GM12878 (cell line): ENCODE data around the gene CREB5. TPM values are rescaled to one million over a fixed set of nuclear protein-coding genes. Genes with fewer than 3 reads are reported as not detected.

Experiments used
- BACH1 ChIP-seq: fragments of 450-650 bp; IDR thresholded peaks from 2 replicates; pipeline ENCODE4 v1.6.1; 2017; ENCODE audit warnings: mild to moderate bottlenecking, borderline replicate concordance
- HSF1 ChIP-seq: fragments of 150-350 bp; IDR thresholded peaks from 2 replicates; pipeline ENCODE4 v1.6.1; 2014; ENCODE audit warnings: mild to moderate bottlenecking, low read depth, low read length
- MTA2 ChIP-seq: fragments of 450-650 bp; IDR thresholded peaks from 2 replicates; pipeline ENCODE4 v1.6.1; 2016; ENCODE audit warnings: low read depth, mild to moderate bottlenecking, moderate library complexity
- MYC ChIP-seq: IDR thresholded peaks from 2 replicates; pipeline ENCODE4 v1.6.1; 2011; ENCODE audit warnings: mild to moderate bottlenecking, low read length, moderate library complexity, inconsistent platforms; ENCODE audit not compliant: insufficient read depth, insufficient replicate concordance, insufficient read length, severe bottlenecking
- RAD21 ChIP-seq: IDR thresholded peaks from 2 replicates; pipeline ENCODE4 v1.6.1; 2011; ENCODE audit warnings: mild to moderate bottlenecking, low read depth, low read length, moderate library complexity; ENCODE audit not compliant: insufficient read depth
- STAT3 ChIP-seq: IDR thresholded peaks from 2 replicates; pipeline ENCODE4 v1.6.1; 2011; ENCODE audit warnings: low read depth, low read length, improper control_type of control experiment
- SUPT20H ChIP-seq: IDR thresholded peaks from 2 replicates; pipeline ENCODE4 v1.6.1; 2011; ENCODE audit warnings: low read depth, mild to moderate bottlenecking, low read length, moderate library complexity, borderline replicate concordance; ENCODE audit not compliant: control insufficient read depth
- YY1 ChIP-seq: IDR thresholded peaks from 2 replicates; pipeline ENCODE4 v1.6.1; 2011; ENCODE audit warnings: low read depth, mild to moderate bottlenecking, low read length
- ZNF622 ChIP-seq: fragments of 450-650 bp; IDR thresholded peaks from 2 replicates; pipeline ENCODE4 v1.6.1; 2017; ENCODE audit warnings: mild to moderate bottlenecking, inconsistent platforms
- ZZZ3 ChIP-seq: IDR thresholded peaks from 2 replicates; pipeline ENCODE4 v1.6.1; 2011; ENCODE audit warnings: low read depth; ENCODE audit not compliant: control insufficient read depth, insufficient read length
- polyA plus RNA-seq, 11 experiments: library from polyadenylated mRNA; depleted of rRNA in 4 of 11; unstranded in 6 of 11; stranded (reverse) in 5 of 11; fragments of >200 nt; fragmentation: Nextera tagmentation in 4 of 11; fragmentation: Illumina TruSeq in 1 of 11; extraction: Ambion mirVana in 4 of 11; extraction: Trizol in 1 of 11; gene quantifications; 1 replicate in 1 of 11; 2 replicates in 10 of 11; pipeline versions ENCODE4 v1.2.1 to v1.2.3, GENCODE V29; 2011 to 2016; ENCODE audit warnings: inconsistent platforms in 2 of 11, missing spikeins in 2 of 11, low read depth in 1 of 11
- total RNA-seq, 4 experiments: library from RNA; depleted of rRNA in 3 of 4; stranded (reverse); fragments of >200 nt in 3 of 4; fragmentation: Illumina TruSeq in 1 of 4; extraction: Trizol in 1 of 4; gene quantifications; 2 replicates each; pipeline versions ENCODE4 v1.2.1 to v1.2.3, GENCODE V29; 2013 to 2021
- TF ChIP-seq, protein P1 (sequence below): IDR thresholded peaks from 2 replicates; pipeline ENCODE4 v1.6.1; 2012; ENCODE audit warnings: mild to moderate bottlenecking, low read depth, low read length
- TF ChIP-seq, protein P2 (sequence below): IDR thresholded peaks from 2 replicates; pipeline ENCODE4 v1.6.1; 2011; ENCODE audit warnings: borderline replicate concordance, low read depth, mild to moderate bottlenecking, moderate library complexity, mixed read lengths, low read length; ENCODE audit not compliant: insufficient read depth; ENCODE audit errors: extremely low read length
- TF ChIP-seq, protein P3 (sequence below): fragments of 450-650 bp; IDR thresholded peaks from 2 replicates; pipeline ENCODE4 v1.6.1; 2018; ENCODE audit warnings: borderline replicate concordance, mild to moderate bottlenecking; ENCODE audit not compliant: partially characterized antibody
- TF ChIP-seq, protein P4 (sequence below): IDR thresholded peaks from 2 replicates; pipeline ENCODE4 v1.6.1; 2011; ENCODE audit warnings: low read depth, low read length, improper control_type of control experiment, borderline replicate concordance

Gene CREB5
- total and polyA plus RNA-seq, 10 of the 15 experiments (the other 5 are each of a cell fraction or from before 2014, with no cell fraction given): 12.9 to 74.1 (median 53.0) TPM

DNA sequence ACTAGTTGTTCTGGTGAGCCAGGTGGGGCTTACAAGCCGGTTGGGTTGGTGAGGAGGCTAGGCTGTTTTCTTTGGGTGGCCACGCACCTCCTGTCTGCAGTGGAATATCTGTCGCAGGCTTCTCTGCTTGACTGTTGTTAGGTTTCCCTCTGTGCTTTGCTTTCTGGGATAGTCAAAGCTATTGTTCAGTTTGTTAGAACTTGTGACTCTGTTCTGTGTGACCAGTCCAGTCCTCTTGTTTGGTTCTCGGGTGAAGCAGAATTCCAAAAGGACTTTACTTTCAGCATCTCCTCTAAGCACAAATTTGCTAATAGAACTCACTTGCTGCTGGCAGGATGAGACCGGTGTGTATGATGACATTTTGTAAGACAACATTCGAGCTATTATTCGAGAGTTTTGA is 105.3 kb downstream of the CREB5 start (continued):
- no peak for TF ChIP-seq RAD21
- TF ChIP-seq MTA2: no peak
- TF ChIP-seq ZZZ3: no peak
- TF ChIP-seq, protein P1, sequence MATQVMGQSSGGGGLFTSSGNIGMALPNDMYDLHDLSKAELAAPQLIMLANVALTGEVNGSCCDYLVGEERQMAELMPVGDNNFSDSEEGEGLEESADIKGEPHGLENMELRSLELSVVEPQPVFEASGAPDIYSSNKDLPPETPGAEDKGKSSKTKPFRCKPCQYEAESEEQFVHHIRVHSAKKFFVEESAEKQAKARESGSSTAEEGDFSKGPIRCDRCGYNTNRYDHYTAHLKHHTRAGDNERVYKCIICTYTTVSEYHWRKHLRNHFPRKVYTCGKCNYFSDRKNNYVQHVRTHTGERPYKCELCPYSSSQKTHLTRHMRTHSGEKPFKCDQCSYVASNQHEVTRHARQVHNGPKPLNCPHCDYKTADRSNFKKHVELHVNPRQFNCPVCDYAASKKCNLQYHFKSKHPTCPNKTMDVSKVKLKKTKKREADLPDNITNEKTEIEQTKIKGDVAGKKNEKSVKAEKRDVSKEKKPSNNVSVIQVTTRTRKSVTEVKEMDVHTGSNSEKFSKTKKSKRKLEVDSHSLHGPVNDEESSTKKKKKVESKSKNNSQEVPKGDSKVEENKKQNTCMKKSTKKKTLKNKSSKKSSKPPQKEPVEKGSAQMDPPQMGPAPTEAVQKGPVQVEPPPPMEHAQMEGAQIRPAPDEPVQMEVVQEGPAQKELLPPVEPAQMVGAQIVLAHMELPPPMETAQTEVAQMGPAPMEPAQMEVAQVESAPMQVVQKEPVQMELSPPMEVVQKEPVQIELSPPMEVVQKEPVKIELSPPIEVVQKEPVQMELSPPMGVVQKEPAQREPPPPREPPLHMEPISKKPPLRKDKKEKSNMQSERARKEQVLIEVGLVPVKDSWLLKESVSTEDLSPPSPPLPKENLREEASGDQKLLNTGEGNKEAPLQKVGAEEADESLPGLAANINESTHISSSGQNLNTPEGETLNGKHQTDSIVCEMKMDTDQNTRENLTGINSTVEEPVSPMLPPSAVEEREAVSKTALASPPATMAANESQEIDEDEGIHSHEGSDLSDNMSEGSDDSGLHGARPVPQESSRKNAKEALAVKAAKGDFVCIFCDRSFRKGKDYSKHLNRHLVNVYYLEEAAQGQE: no peak
- TF ChIP-seq, protein P2, sequence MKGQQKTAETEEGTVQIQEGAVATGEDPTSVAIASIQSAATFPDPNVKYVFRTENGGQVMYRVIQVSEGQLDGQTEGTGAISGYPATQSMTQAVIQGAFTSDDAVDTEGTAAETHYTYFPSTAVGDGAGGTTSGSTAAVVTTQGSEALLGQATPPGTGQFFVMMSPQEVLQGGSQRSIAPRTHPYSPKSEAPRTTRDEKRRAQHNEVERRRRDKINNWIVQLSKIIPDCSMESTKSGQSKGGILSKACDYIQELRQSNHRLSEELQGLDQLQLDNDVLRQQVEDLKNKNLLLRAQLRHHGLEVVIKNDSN: no peak
- no peak for TF ChIP-seq MYC
- TF ChIP-seq, protein P3, sequence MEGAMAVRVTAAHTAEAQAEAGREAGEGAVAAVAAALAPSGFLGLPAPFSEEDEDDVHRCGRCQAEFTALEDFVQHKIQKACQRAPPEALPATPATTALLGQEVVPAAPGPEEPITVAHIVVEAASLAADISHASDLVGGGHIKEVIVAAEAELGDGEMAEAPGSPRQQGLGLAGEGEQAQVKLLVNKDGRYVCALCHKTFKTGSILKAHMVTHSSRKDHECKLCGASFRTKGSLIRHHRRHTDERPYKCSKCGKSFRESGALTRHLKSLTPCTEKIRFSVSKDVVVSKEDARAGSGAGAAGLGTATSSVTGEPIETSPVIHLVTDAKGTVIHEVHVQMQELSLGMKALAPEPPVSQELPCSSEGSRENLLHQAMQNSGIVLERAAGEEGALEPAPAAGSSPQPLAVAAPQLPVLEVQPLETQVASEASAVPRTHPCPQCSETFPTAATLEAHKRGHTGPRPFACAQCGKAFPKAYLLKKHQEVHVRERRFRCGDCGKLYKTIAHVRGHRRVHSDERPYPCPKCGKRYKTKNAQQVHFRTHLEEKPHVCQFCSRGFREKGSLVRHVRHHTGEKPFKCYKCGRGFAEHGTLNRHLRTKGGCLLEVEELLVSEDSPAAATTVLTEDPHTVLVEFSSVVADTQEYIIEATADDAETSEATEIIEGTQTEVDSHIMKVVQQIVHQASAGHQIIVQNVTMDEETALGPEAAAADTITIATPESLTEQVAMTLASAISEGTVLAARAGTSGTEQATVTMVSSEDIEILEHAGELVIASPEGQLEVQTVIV: no peak
- no peak for TF ChIP-seq YY1
- TF ChIP-seq ZNF622: no peak
- no peak for TF ChIP-seq STAT3
- TF ChIP-seq, protein P4, sequence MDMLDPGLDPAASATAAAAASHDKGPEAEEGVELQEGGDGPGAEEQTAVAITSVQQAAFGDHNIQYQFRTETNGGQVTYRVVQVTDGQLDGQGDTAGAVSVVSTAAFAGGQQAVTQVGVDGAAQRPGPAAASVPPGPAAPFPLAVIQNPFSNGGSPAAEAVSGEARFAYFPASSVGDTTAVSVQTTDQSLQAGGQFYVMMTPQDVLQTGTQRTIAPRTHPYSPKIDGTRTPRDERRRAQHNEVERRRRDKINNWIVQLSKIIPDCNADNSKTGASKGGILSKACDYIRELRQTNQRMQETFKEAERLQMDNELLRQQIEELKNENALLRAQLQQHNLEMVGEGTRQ: no peak
- TF ChIP-seq BACH1: no peak
- no peak for TF ChIP-seq SUPT20H
- no peak for TF ChIP-seq HSF1
